ENCODE data around the gene ABHD14A.

- no peak for TF ChIP-seq CTCF (conservative IDR thresholded peaks at IDR 0.05; ENCODE audit: low read depth, low read length)
- no peak for TF ChIP-seq EZH2 (IDR thresholded peaks at IDR 0.05; ENCODE audit: borderline replicate concordance, low read depth, low read length, poor library complexity, severe bottlenecking)
These were observed 25.7 kb upstream of the ABHD14A start for GRCh38 chr3:51949121-51949520.
